OCI-LY3 (cell line): Measurements from ENCODE around the gene NASP.

Experiments
- CTCF ChIP-seq: fragments of 200-600, 300-600 bp; sonication (generic); IDR thresholded peaks from 2 replicates; pipeline ENCODE4 v1.5.1; 2014; ENCODE audit warnings: antibody characterized with exemption, low read length, low read depth
- EZH2phosphoT487 ChIP-seq: fragments of 200-600 bp; shearing (Covaris generic); IDR thresholded peaks from 2 replicates; pipeline ENCODE4 v1.6.1; 2018; ENCODE audit warnings: antibody characterized with exemption, mixed run types, low read depth

- TF ChIP-seq CTCF: no peak
- TF ChIP-seq EZH2phosphoT487: no peak
These were observed 39.3 kb upstream of the NASP start for GRCh38 chr1:45544530-45544929.
